Activated T-helper 1 cell treated with anti-CD3 and anti-CD28 coated beads, Interleukin-2, amount 50 U/mL, for 16 hours (primary cell): ENCODE results near the gene AMTN.

Experiments
- DNase-seq, 2 donors: peaks; one replicate each; pipeline ENCODE4 v3.0.0-alpha.2; 2020; ENCODE audit warnings: low read depth in 1 of 2, low spot score in 1 of 2

The AMTN gene

DNA sequence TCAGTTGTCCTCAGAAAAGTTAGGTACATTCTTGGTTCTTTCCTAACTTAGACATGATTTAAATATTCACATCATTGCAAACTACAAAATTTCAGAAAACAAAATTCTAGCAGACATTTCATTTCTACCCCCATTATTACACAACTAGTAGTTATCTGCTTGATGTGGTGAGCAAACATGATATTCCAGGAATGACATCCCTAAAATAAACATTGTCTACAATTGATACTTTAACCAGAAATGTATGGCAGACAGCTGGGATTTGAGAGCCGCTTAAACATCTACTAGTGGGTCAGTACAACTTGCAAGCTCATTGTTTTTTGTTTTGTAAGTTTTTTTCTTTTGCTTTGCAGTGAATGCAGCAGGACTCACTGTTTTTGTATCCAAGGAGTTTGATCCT is 41.6 kb downstream of the AMTN start:
- no peak for DNase-seq

DNA sequence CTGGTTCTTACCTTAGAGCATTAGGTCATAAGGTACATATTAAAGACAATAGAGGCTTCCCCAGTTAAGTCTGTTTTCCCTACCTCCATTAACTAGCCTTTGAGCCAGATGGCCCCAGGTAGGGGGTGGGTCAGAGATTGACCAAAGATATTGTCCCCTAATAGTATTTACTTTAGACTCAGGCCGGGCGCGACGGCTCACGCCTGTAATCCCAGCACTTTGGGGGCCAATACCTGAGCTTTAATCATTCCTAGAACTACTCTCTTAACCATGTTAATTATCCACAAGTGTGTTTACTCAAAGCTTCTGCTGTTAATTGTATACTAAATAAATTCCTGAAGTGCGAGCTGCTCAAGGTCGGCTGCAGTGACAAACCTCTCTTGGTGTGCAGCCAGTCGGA is 45.7 kb downstream of the AMTN start:
- no peak for DNase-seq

- no peak for DNase-seq
Measured at GRCh38 chr4:70570796-70571195, 52.4 kb downstream of the AMTN start.

DNA sequence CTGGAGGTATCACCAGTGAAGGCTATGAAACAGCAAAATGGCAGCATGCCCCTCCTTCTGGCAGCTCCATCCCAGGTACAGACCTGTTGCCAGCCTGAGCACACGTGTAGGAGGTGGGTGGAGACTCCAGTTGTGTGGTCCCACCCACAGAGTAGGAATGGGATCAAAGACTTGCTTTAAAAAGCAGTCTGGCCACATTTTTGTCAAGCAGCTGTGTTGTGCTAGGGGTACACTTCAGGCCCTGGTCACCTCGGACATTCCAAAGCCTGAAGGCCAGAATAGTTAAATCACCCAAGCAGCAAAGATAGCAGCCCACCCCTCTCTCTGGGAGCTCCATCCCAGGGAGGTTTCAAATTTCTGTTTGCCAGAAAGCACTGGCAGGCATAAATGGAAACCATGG is 53.4 kb downstream of the AMTN start:
- DNase-seq, result no peak

GRCh38 chr4:70575964-70576363 is 57.6 kb downstream of the AMTN start:
- DNase-seq, result no peak

DNA sequence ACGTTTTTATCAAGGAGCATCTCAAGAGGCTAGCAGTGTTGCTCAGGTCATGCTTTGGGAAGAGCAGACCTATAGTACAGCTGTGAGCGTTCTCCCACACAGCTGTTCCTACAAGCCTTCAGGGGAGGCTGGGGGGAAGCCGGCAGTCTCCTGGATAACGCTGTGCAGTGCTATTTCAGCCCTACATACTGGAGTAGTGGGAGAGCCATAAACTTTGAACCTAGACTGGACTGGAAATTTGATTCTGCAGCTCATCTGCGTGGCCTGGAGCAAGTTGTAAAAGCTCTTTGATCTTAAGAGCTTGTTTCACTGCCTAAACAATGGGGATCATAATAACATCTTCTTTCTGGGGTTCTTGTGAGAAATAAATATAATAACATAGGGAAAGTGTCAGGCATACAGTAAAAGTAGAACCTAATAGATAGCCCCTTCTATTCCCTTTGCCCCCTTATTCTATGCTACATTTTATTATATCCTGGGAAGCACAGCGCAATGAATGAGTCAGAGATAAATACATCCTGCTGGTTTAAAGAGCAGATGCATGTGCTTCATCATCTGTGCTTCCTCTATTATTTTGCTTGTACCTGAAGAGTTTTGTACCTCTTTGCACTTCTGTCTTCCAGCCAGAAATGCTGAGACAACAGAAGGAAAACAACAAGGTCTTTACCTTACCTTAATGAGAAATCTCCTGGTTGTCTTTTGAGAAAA is 59.0 kb downstream of the AMTN start:
- no peak for DNase-seq

DNA sequence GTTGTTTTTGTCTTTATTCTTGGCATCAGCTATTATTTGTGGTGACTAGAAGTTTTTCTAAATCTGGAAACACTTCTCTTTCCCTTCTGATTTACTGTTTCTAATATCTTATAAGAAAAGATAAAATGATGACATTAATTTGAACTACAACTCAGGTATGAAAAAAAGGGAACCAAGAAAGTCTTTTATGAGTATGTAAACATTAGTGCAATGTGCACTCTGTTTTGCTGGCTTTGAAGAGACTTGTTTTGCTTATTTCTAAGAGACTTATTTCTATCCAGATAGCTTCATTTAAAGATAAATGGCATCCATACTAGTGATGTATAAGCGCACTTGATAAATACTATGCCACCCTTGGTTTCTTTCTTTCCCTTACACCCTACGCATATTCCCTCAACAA is 63.6 kb downstream of the AMTN start:
- DNase-seq, result no peak
